Bronchial epithelial cell (primary cell): ENCODE measurements around the gene GSPT1. TPM values are rescaled to one million over a fixed set of nuclear protein-coding genes. Genes with fewer than 3 reads are reported as not detected.

Experiments used
- DNase-seq: peaks from one replicate; pipeline ENCODE4 v3.0.0-alpha.2; 2010; ENCODE audit warnings: low read depth
- FAIRE-seq: peaks from 2 replicates; lab custom pipeline; 2011; peaks lifted over from hg19 to GRCh38; lab: Jason Lieb, UNC
- H3K27me3 ChIP-seq: 2 replicates; pipeline ENCODE4 v1.5.1; 2011; ENCODE audit warnings: low read length; ENCODE audit not compliant: control insufficient read depth, insufficient read depth
- H3K36me3 ChIP-seq: 2 replicates; pipeline ENCODE4 v1.5.1; 2011; ENCODE audit warnings: low read length; ENCODE audit not compliant: control insufficient read depth, insufficient read depth
- H3K4me3 ChIP-seq: 2 replicates; pipeline ENCODE4 v1.5.1; 2011; ENCODE audit warnings: mild to moderate bottlenecking, low read depth, low read length, control low read depth
- total RNA-seq: library from RNA; depleted of rRNA; stranded (reverse); fragments of >200 nt; gene quantifications from 2 replicates; pipeline ENCODE4 v1.2.1, GENCODE V29; 2014
- TF ChIP-seq, protein P1 (sequence below): IDR thresholded peaks from 2 replicates; pipeline ENCODE4 v1.5.1; 2011; ENCODE audit warnings: mild to moderate bottlenecking, moderate library complexity, low read length, control low read depth, inconsistent platforms; ENCODE audit not compliant: insufficient read depth, severe bottlenecking

GSPT1 gene
- total RNA-seq, 1 donor from 2014 or later = 49.5 TPM

DNA sequence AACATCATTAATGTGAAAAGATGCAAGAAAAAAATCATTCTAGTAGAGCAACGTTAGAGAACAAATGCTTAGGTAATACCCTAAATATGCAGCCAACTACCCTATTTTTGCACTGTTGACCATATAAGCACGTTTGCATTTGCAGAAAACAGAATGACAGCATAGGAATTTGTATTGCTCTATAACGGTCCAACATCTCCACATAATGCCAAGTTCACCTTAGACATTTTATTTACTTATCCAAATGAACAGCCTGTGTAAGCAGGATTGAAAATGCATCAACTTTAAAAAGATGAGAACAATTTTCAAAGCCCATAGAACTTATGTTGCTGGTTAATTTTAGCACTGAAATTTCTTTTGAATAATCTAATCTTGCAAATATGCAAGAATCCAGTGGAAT, 45.4 kb downstream of the GSPT1 start:
- Histone ChIP-seq H3K27me3 (no peaks in the 10 kb centered on the region), H3K4me3 (no peak overlapping the region), H3K36me3 (peaks cover 5% of the 10 kb centered on the region)
- DNase-seq (no peak), FAIRE-seq (no peak)
- TF ChIP-seq, protein P1, sequence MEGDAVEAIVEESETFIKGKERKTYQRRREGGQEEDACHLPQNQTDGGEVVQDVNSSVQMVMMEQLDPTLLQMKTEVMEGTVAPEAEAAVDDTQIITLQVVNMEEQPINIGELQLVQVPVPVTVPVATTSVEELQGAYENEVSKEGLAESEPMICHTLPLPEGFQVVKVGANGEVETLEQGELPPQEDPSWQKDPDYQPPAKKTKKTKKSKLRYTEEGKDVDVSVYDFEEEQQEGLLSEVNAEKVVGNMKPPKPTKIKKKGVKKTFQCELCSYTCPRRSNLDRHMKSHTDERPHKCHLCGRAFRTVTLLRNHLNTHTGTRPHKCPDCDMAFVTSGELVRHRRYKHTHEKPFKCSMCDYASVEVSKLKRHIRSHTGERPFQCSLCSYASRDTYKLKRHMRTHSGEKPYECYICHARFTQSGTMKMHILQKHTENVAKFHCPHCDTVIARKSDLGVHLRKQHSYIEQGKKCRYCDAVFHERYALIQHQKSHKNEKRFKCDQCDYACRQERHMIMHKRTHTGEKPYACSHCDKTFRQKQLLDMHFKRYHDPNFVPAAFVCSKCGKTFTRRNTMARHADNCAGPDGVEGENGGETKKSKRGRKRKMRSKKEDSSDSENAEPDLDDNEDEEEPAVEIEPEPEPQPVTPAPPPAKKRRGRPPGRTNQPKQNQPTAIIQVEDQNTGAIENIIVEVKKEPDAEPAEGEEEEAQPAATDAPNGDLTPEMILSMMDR = no peak

DNA sequence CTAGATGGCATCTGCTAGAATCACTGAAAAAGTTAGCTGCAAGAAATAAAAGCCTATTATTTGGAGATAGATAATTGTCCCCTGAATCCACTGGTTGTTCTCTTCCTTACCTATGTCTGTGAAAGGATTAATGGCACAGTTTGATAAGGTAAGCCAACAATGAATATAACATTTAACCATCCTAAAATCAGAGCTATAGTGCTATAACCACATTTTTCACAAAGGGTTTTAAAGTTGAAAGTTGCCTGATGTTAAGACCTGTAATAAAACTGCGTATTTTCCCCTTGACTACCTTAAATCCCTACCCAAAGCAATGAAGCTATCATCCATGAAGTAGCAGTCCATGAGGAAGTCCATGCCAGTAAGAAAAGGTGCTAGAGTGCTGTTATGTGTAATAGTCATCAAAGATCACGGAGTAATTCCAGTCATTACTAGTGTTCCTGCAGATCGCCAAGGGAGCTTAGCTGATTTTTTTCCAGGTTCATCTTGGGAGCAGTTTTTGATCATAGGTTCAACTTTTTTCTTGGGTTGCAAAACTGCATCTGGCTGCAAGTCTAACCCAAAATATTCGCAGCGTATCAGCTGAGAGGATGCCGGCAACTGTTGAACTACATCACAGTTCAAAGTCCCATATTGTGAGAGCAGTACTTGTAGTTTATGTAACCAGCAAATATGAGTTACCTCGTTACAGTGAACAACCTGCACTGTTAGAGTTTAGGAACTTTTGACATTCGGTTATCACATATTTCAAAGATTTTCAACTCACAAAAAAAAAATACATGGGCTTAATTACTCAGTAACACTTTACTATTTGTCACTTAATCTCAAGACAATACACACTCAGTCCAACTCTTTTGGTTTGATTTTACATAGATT, 46.2 kb downstream of the GSPT1 start:
- DNase-seq = no peak
- peaks cover 5% of the 10 kb centered on the region for H3K36me3 ChIP-seq
- TF ChIP-seq, protein P1 = no peak
- no peak for FAIRE-seq
- H3K4me3 ChIP-seq = no peak overlapping the region
- H3K27me3 ChIP-seq = no peaks in the 10 kb centered on the region

DNA sequence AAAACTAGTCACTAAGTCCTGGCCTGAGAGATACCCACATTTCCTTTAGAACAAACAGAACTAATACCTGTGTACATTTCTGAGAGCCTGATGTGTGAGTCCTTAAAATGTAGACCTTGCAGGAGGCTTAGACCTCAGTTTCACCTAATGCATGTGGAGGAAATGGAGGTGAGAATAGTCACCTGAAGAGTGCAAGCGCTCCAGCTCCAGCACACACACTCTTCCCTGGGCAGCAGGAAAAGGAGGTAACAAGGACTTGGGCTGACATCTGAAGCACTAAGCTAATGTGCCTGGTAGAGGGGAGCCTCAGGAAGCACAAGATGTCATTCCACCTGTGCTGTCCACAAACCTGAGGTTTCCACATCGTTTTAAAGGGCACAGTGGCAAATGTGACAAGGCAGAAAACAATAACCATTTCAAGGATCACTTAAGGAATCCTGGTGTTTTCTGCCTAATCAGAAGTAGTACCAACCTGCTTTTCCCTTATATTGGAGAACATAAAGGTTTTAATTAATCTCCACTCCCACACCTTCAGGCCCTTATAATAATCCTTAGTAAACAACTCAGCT, 47.3 kb downstream of the GSPT1 start:
- H3K36me3 ChIP-seq = peaks cover 5% of the 10 kb centered on the region
- DNase-seq (no peak), FAIRE-seq (no peak)
- TF ChIP-seq, protein P1 = no peak
- H3K4me3 ChIP-seq = no peak overlapping the region
- no peaks in the 10 kb centered on the region for H3K27me3 ChIP-seq

DNA sequence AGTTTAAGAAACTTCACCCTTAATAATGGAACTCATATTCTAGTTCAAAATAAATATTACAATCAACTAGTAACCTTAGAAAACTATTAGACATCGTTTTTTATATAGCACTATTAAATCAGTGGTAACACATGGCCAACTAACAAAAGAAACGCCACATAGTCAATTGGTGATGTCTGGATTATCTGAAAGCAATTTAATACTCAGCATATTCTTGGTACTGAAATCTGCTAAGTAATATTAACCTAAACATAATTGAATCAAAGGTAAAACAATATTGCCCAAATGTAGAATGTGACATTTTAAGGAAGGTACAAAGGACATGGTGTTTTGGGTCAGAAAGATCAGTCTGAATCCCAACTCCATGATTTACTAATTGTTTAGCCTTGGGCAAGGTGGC, 53.3 kb downstream of the GSPT1 start:
- FAIRE-seq (no peak), DNase-seq (no peak)
- TF ChIP-seq, protein P1 = no peak
- Histone ChIP-seq H3K27me3 (no peaks in the 10 kb centered on the region), H3K4me3 (no peak overlapping the region), H3K36me3 (no peaks in the 10 kb centered on the region)

DNA sequence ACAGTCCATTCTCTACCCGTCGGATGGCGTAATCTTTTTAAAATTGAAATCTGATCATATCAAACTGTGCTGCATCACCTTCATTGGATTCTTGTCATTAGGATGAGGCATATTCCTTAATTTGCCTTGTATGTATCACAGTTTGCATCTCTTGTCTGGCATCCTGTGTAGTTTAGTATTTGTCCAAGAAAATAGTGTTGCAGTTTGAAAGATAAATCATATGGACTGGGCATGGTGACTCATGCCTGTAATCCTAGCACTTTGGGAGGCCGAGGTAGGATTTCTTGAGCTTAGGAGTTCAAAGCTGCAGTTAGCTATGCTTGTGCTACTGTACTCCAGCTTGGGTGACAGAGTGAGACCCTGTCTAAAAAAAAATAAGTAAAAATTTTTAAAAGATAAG, 58.6 kb downstream of the GSPT1 start:
- H3K4me3 ChIP-seq = no peak overlapping the region
- FAIRE-seq = no peak
- no peaks in the 10 kb centered on the region for H3K27me3 ChIP-seq
- TF ChIP-seq, protein P1 = no peak
- H3K36me3 ChIP-seq = no peaks in the 10 kb centered on the region
- no peak for DNase-seq
